Activated T-helper 1 cell treated with anti-CD3 and anti-CD28 coated beads, Interleukin-2, amount 50 U/mL, for 16 hours (primary cell): ENCODE measurements around the gene VAV2.
"Not testable (repeated sequence)": the region's sequence is repeated elsewhere in the genome, so short reads cannot be mapped to it uniquely, and the experiment has no call there.

ENCODE experiments used
- DNase-seq, 2 donors: peaks; one replicate each; pipeline ENCODE4 v3.0.0-alpha.2; 2020; ENCODE audit warnings: low read depth in 1 of 2, low spot score in 1 of 2

VAV2 gene

GRCh38 chr9:133897675-133898074, 94.4 kb downstream of the VAV2 start:
- no peak for DNase-seq

- not testable (repeated sequence) for DNase-seq
These were observed 96.1 kb downstream of the VAV2 start for GRCh38 chr9:133896007-133896406.

DNA sequence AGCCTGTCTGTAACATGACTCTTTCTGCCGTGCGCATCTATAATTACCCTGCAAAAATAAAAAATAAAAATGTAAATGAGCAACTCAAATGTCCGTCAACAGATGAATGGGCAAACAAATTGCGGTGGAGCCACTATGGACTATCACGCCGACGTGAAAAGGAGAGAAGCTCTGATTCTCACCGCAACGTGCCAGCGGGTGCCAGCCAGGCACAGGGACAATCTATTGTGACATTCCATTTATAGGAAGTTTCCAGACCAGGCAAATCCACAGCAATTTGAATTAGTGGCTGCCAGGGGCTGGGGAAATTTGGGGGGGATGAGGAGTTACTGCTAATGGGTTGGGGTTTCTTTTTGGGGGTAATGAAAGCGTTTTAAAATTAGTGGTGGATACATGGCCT, 96.8 kb downstream of the VAV2 start:
- DNase-seq = no peak

DNA sequence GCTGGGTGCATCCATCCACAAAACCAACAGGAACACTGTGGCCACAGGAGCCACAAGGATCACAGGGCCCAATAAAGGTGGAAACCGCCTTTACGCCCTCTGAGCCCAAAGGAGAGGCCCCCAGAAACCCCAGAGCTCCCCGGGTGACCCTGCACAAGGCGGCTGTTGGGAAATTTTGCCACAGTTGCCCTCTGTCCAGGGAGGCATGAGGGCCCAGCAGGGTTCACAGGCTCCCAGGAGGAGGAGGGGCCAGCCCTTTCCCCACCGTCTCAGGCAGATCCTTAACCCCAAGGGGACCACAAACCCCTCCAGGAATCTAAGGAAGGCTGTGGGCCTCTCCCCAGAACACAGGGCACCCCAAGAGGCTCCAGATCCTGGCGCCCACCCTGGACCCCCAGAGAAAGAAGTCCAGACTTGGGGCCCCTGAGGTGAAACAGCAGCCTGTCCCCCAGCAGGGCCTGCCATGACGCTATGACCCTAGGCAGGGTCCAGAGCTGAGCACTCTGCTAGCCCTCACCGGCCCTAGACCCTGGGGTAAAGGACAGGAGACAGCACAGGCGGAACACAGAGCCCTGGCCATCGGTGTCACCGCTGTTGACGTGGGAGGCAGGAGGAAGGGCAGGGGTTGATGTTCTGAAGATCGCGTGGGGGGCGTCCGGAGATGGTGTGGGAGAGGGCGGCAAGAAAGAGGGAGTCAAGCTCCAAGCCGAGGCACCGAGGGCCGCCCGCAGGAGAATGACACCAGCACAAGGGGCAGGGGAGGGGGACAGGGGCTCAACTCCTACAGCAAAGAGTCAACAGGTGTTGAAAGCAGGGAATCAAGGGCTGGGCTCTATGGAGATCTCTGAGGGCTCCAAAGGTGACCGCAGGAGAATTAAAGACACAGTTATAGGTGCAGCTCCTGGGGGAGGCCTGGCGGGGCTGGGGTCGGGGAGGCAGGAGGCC, 97.5 kb downstream of the VAV2 start:
- no peak for DNase-seq

DNA sequence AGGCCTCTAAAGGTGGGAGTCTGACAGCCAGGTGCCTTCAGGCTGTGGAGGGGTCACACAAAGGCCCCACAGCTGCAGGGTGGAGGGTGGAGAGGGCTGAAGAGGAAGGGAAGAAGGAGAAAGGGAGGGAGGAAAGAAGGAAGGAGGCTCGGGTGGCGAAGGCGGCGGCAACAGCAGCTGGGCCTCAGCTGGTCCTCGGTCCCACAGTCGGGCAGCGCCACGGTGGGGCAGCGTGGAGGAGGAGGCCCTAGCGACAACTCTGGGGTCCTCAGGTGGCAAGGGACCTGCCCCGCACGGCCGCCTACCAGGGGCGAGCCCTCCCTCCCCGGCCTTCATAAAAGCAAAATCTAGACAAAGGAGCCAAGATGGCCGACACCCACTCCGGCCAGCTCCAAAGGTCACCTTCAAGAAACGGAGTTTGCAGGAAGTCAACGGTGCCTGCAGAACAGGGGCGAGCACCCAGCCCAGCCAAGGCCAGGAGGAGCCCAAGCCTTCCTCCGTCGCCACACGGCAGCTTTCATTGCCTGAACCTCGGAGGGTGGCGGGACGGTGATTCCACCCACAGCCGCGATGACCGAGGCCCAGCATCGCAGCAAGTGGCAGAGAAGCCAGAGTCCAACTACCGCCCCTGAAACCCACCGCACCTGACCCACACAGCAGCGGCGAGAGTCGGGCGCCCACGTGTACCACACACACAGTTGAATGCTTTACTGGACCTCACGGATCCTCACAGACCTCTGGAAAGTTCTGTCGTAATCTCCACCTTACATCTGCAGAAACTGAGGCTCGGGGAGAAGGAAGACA, 98.7 kb downstream of the VAV2 start:
- DNase-seq = no peak

DNA sequence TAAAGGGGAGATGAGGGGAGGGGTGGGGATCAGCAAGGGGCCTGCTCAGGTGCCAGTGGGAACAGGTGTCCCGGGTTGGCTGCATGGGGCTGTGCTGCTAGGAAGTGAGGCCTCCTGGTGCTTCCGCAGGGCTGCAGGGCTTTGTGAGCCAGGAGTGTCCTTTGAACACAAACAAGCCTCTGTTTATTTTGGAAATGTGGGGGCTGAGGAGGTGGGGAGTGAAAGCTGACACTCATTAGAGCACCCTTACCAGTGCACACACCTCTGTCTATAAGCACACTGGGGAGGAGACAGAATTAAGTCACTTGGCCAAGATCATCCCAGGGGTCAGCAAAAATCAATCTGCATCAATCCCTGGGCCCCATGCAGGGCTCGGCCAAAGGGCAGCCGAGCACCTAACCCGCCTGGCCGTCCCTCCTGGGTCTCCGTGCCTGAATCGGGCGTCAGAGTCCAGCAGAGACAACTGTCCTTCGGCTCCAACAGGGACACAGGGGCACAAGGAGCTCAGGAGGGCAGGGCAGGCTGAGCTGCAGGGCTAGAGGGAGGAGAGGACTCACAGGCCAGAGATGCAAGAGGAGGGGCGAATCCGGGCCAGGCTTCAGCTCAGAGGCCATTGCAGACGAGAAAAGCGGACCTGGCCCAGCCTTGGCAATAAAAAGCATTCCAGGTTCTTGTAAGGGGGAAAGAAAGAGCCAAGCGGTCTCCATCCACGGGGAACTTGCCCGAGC, 99.8 kb downstream of the VAV2 start:
- no peak for DNase-seq

DNA sequence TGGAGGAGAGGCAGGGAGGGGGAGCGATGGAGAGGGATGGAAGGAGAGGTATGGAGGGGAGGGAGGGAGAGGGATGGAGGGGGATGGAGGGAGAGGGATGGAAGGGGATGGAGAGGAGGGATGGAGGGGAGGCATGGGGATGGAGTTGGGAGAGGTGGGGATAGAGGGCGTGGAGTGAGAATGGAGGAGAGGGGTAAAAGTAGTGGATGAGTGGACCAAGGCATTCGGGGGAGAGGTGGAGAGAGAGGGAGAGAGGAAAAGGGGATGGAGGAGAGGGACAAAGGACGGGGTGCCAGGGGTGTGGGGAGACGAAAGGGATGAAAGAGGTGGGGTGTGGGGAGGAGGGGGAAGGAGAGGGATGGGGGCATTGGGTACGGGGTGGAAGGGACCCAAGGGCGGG, 100.4 kb downstream of the VAV2 start:
- DNase-seq = no peak

DNA sequence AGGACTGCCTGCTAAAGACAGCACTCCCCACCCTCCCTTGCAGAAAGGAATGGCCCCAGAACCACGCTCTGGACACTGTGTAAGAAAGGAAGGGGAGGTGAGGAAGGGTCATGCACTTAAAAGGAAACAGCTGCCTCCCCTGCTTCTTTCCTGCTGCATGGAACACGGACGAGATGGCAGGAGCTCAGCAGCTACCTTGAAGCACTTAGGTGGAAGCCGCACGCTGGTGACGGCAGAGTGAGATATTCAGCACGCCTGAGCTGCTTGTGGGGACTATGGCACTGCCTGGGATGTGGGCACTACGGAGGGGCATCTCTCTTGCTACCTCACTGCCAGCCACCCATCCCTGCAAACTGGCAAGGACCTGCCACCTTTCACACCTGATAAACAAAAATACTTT, 101.5 kb downstream of the VAV2 start:
- DNase-seq = no peak

GRCh38 chr9:133889584-133890301, 102.4 kb downstream of the VAV2 start:
- DNase-seq = no peak

GRCh38 chr9:133888809-133889491, 103.2 kb downstream of the VAV2 start:
- DNase-seq = no peak

DNA sequence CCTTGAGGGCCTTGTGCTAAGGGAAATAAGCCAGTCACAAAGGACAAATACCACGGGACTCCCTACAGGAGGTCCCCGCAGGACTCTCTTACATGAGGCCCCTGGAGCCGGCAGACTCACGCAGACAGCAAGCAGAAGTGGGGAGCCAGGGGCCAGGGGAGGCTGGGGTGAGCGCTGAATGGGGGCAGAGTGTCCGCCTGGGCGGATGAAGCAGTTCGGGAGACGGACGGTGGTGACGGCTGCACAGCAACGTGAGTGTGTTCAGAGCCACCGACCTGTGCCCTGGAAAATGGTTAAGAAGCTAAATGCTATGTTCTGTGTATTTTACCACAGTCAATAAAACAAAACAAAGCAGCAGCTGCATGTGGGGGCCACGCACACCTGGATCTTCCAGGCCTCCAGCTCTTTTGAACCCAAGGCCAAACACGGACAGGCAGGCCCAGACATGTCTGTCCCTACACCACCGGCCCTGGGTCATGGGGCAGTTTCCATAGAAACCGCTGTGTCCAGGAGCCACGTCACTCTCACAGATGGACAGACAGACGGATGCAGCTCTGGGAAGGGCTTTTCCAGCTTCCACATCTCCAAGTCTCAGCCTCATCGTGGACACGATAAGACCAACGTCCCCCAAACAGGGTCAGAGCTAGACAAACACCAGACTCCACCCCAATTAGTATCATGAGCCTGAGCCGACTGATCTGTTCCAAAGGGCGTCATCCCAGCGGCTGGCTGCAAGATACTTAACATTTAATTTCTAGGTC, 103.9 kb downstream of the VAV2 start:
- DNase-seq = no peak

GRCh38 chr9:133887540-133888047, 104.5 kb downstream of the VAV2 start:
- no peak for DNase-seq

DNA sequence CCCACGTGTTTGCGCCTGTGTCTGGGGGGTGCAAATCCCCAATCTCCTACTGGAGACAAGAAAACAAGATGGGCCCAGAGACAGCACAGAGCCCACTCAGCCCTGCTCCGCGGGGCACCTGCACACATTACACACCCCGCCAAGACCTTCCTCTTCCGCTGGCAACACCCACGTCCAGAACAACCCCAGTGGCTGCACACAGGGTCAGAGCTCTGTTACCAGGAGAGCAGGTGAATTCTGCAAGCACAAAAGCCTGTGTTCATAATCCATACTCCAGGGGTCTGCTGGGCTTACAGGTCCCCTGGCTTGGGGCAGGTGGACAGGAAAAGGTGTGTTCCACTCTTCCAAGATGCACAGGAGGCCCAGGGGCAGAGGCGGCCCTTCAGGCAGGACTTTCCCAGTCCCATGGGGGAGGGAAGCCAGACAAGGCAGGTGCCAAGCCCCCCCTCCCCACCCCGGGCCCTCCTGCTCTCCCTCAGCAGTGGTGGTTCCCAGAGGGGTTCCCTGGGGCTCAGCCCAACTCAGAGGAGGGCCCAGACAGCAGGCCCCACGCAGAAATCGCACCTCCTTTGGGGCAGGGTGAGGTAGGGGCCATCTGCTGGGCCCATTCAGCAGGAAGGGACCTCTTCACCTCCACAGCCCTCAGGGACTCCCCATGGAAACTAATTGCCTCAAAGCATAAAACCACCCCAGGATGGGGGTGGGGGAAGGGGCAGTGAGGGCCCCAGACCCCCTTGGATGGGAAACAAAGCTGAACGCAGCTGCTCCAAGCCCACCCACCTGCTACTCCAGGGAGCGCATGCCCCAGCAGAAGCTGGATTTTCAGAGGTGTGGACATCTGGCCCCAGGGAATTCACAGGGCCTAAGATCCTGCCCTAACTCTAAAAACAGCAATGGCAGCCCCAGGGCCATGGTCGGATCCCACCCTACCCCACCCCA, 105.3 kb downstream of the VAV2 start:
- DNase-seq = no peak

GRCh38 chr9:133884907-133885744, 107.0 kb downstream of the VAV2 start:
- no peak for DNase-seq

DNA sequence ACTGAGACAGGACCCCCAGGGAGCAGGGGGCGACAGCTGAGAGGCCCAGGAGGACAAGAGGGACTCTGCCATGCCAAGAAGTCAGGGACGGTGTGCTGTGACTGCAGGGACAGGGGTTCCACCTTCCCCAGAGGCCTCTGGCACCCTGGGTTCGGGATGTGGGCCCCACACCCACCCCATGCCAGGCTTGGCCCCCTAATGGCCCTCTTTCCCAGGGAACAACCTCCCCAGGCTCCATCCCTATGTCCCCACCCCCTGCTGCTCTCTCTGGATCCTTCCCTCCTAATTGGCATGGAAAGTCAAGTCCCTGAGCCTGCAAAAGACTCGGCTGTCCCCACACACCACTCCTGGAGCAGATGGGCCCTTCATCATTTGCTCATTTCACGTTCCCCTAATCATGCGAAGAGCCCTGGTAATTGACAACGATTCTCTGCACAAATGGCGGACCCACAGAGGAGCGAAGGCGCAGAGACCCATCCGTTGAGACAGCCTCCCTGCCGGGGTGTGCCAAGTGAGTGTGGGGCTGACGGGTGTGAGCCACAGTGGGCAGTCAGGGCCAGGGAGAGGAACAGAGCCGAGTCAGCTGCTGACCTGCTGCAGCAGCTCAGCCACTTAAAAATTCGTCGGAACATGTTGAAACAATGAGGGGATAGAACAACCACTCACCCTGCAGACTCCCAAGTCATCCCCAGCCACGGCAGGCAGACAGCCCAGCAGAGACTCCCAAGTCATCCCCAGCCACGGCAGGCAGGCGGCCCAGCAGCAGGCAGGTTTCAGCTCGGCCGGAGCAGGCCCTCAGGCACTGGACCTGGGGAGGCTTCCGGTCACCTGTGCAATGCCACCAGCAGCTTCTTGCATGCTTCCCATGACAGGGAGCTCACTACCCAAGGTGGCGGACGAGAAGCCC, 109.0 kb downstream of the VAV2 start:
- DNase-seq = no peak

DNA sequence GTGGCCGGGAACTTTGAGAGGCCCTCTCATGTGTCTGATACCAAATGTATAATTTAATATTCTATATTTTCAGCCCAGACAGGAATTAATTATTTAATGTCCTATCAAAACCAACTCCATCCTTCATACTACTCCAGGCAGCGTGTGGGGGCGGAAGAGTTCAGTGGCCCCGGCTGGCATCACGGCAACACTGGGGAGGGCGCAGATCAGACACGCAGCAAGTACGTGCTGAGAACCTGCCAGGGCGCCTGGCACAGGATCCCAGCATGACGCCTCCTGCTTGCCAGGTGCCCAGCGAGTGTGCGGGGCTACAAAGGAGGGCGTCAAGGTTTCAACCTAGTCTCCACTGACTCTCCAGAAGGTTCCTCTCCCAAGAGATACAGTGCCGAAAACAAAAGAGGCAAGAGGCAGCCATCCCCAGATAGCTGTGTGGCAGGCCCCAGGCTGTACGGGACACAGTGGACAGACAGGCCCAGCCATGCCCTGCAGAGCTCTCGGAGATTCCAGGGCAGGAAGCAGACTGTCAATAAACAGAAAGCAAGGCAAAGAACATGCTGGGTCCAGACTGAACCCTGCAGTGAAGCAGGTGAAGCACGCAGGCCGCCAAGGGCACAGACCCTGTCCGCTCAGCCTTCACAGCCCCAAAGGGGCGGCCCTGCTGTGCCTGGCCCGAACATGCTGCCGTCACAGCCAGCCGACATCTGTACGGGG, 110.3 kb downstream of the VAV2 start:
- no peak for DNase-seq
